ENCODE results near the gene VASN.

Gene VASN

GRCh38 chr16:4387781-4388180 is 16.1 kb downstream of the VASN start:
- TF ChIP-seq GATA3 (IDR thresholded peaks at IDR 0.05; ENCODE audit: low read depth, low read length) (no peak), GATA2 (IDR thresholded peaks at IDR 0.05; ENCODE audit: low read depth, low read length) (no peak)

- TF ChIP-seq GATA3 (IDR thresholded peaks at IDR 0.05; ENCODE audit: low read depth, low read length) (no peak), GATA2 (IDR thresholded peaks at IDR 0.05; ENCODE audit: low read depth, low read length) (no peak)
Measured at GRCh38 chr16:4388271-4389021, 16.8 kb downstream of the VASN start.

GRCh38 chr16:4389051-4389955 is 17.7 kb downstream of the VASN start:
- no peak for TF ChIP-seq GATA2 (IDR thresholded peaks at IDR 0.05; ENCODE audit: low read depth, low read length)
- no peak for TF ChIP-seq GATA3 (IDR thresholded peaks at IDR 0.05; ENCODE audit: low read depth, low read length)

GRCh38 chr16:4390266-4391260 is 18.9 kb downstream of the VASN start:
- TF ChIP-seq GATA2 (IDR thresholded peaks at IDR 0.05; ENCODE audit: low read depth, low read length) (no peak), GATA3 (IDR thresholded peaks at IDR 0.05; ENCODE audit: low read depth, low read length) (no peak)

GRCh38 chr16:4391631-4392381 is 20.2 kb downstream of the VASN start:
- no peak for TF ChIP-seq GATA2 (IDR thresholded peaks at IDR 0.05; ENCODE audit: low read depth, low read length)
- no peak for TF ChIP-seq GATA3 (IDR thresholded peaks at IDR 0.05; ENCODE audit: low read depth, low read length)

- no peak for TF ChIP-seq GATA2 (IDR thresholded peaks at IDR 0.05; ENCODE audit: low read depth, low read length)
- no peak for TF ChIP-seq GATA3 (IDR thresholded peaks at IDR 0.05; ENCODE audit: low read depth, low read length)
Measured at GRCh38 chr16:4392382-4393239, 21.0 kb downstream of the VASN start.

- TF ChIP-seq GATA2 (IDR thresholded peaks at IDR 0.05; ENCODE audit: low read depth, low read length) (no peak), GATA3 (IDR thresholded peaks at IDR 0.05; ENCODE audit: low read depth, low read length) (no peak)
Measured at GRCh38 chr16:4393240-4393600, 21.6 kb downstream of the VASN start.

- no peak for TF ChIP-seq GATA2 (IDR thresholded peaks at IDR 0.05; ENCODE audit: low read depth, low read length)
- TF ChIP-seq GATA3 (IDR thresholded peaks at IDR 0.05; ENCODE audit: low read depth, low read length): no peak
Measured at GRCh38 chr16:4395055-4395726, 23.5 kb downstream of the VASN start.

GRCh38 chr16:4399001-4399730 is 27.5 kb downstream of the VASN start:
- TF ChIP-seq GATA3 (IDR thresholded peaks at IDR 0.05; ENCODE audit: low read depth, low read length) (no peak), GATA2 (IDR thresholded peaks at IDR 0.05; ENCODE audit: low read depth, low read length) (no peak)

- no peak for TF ChIP-seq GATA3 (IDR thresholded peaks at IDR 0.05; ENCODE audit: low read depth, low read length)
- no peak for TF ChIP-seq GATA2 (IDR thresholded peaks at IDR 0.05; ENCODE audit: low read depth, low read length)
Measured at GRCh38 chr16:4401094-4401501, 29.4 kb downstream of the VASN start.

- TF ChIP-seq GATA3 (IDR thresholded peaks at IDR 0.05; ENCODE audit: low read depth, low read length) (no peak), GATA2 (IDR thresholded peaks at IDR 0.05; ENCODE audit: low read depth, low read length) (peak; percentile 85)
Measured at GRCh38 chr16:4401510-4401909, 29.9 kb downstream of the VASN start.
